Activated naive CD4-positive, alpha-beta T cell treated with anti-CD3 and anti-CD28 coated beads, Interleukin-2, amount 50 U/mL, for 24 hours (primary cell): Measurements from ENCODE around the gene KIFC3.
"Not testable (repeated sequence)": the region's sequence is repeated elsewhere in the genome, so short reads cannot be mapped to it uniquely, and the experiment has no call there.

Experiments used
- H3K27ac Mint-ChIP-seq: one replicate; pipeline ENCODE4 v1.8.0; 2021; ENCODE audit warnings: mild to moderate bottlenecking, mixed read lengths
- H3K27me3 Mint-ChIP-seq: one replicate; pipeline ENCODE4 v1.8.0; 2021; ENCODE audit warnings: mixed read lengths
- H3K36me3 Mint-ChIP-seq: one replicate; pipeline ENCODE4 v1.8.0; 2021; ENCODE audit warnings: mixed read lengths
- H3K4me1 Mint-ChIP-seq: one replicate; pipeline ENCODE4 v1.8.0; 2021; ENCODE audit warnings: mixed read lengths
- H3K4me3 Mint-ChIP-seq: one replicate; pipeline ENCODE4 v1.8.0; 2021; ENCODE audit warnings: mild to moderate bottlenecking, mixed read lengths
- H3K9me3 Mint-ChIP-seq: one replicate; pipeline ENCODE4 v1.8.0; 2021; ENCODE audit warnings: mixed read lengths

The KIFC3 gene

DNA sequence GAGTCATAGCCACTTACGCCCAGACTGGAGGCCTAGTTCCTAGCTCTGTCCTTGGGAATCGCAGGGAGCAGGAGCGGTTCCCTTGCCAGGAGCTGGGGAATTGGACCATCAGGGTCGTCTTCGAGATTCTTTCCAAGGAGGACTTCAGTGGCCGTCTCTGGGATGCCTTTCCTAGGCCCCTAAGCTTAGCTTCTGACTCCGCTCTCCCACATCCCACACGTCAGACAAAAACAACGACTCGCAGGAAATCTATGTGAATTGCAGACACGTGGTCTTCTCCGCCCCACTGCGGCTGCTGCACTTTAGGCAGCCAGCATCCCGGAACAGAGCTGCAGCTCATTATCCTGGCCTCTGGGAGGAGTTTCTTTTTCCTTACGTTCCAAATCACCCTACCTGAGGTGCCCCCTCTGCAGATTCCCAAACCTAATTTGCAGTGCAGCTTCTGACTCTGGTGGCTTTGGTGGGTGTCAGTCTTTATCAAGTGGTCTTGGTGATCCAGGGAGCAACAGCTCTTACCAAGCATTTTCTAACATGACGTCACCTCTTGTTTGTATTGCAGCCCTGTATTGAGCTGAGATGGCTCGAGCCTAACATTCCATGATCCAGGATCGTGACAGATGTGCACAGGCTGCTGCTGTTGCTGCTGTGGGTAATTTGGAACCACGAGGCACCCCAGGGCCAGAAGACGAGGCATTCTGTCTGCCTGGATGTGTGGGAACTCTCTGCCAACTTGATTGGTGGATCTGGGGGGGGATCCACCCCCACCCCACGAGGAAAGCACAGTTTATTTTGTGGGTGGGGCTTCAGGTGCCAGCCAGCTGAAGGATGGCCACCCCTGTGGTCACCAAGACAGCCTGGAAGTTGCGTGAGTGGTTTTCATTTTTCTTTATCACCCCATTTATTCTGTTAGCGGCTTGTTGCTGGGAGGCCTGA lies 65.6 kb downstream of the KIFC3 start:
- peaks cover 2% of the 10 kb centered on the region for H3K36me3 Mint-ChIP-seq
- H3K27ac Mint-ChIP-seq = peak overlapping the region; percentile 98
- peaks cover 11% of the 10 kb centered on the region for H3K9me3 Mint-ChIP-seq
- peaks cover 24% of the 10 kb centered on the region for H3K4me1 Mint-ChIP-seq
- peak overlapping the region; percentile 96 for H3K4me3 Mint-ChIP-seq
- H3K27me3 Mint-ChIP-seq = no peaks in the 10 kb centered on the region

DNA sequence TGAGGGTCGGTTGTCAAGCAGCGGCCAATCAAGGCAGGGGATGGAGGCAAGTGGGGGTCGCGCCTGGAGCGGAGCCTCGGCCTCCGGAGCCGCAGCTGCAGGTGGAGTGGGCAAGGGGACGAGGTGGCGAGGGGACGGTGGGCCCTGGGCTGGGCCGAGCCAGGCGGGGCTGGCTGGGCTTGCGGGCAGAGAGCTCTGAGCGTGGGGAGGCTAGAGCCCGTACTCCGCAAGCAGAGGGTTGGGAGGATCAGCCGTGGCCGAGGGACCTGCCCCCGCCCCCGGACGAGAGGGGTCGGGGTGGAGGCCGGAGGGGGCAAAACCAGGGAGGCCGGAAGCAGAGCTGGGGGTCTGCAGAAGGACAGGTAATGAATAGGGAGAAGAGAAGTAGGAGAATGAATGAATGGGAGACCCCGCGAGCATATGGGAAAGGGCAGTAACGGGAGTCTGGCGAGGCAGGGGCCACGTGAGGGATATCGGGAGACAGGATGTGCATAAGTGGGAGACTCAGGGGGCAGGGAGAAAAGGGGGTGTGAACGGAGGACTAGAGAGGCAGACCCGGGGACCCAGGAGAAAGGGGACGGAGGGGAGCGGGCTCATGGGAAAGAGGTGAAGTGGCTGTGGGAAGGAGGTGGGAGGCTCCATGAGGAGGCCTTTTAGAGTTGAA lies 66.4 kb downstream of the KIFC3 start, which contains the start of gene KATNB1:
KATNB1 (plus strand) TSS at position 16 of the 664 bp plus-strand sequence. CDS start 1,474 bp downstream, outside the sequence.
- Mint-ChIP-seq H3K9me3 (peaks cover 11% of the 10 kb centered on the region), H3K36me3 (peaks cover 2% of the 10 kb centered on the region), H3K4me1 (peaks cover 24% of the 10 kb centered on the region), H3K4me3 (peak within 1 kb of the TSS; percentile 96), H3K27me3 (no peaks in the 10 kb centered on the region), H3K27ac (peak within 1 kb of the TSS; percentile 98)

DNA sequence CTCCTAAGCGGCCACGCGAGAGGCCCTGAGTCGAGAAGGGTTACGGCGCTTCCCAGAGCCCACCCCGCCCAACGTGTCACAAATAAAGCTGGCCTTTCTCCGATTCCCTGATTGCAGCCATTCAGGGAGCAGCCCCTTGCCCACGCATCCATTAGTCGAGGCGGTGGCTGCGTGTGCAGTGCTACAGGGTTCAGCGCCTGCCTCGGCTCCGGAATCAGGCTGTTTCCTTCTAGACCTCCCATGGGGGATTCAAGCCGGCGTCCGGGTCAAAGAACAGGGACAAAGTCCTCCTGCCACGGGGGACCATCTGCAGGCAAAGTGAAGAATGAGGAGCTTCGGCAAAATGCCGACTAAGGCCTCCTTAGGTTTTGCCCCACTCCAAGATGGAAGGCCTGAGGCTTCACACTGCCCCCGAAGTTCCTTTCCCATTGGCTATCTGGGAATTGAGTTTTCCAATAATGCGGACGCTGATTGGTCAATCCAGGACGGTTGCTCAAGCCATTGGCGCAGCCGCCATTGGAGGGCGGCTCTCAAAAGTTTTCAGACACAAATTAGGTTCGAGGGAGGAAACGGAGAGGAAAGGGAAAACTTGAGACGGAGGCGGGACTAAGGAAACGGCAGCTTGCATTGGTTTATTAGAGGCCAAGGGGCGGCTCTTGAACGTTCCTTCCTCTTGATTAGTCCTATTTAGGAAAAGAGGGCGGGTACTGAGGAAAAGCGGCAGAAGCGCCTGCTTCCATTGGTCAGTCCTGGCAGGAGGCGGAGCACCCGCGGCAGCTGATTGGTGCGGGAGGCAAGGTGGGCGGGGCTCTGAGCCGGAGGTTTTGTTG lies 67.2 kb downstream of the KIFC3 start:
- H3K27me3 Mint-ChIP-seq = no peaks in the 10 kb centered on the region
- H3K4me3 Mint-ChIP-seq = peak overlapping the region; percentile 96
- H3K36me3 Mint-ChIP-seq = peaks cover 2% of the 10 kb centered on the region
- peaks cover 24% of the 10 kb centered on the region for H3K4me1 Mint-ChIP-seq
- peak overlapping the region; percentile 98 for H3K27ac Mint-ChIP-seq
- H3K9me3 Mint-ChIP-seq = peaks cover 11% of the 10 kb centered on the region

DNA sequence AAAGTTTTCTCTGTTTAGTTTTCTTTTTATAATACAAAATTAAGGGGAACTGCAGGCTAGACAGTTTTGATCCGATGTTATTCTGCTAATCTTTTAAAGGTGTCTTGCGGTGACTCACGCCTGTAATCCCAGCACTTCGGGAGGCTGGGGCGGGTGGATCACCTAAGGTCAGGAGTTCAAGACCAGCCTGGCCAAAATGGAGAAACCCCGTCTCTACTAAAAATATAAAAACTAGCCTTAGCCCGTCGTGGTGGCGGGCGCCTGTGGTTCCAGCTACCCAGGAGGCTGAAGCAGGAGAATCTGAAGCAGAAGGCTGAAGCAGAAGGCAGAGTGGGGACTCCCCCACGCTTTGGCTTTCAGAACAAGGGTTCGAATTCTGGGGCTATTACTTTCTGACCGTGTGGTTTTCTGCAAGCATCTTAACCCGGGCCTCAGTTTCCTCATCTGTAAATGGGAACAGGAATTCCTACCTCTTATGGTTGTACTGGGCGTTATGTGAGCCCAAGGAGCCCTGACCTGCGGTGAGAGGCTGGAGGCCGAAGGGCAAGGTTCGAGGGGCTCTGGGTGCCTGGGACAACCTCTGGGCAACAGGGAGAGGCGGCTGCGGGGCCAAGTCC lies 67.9 kb downstream of the KIFC3 start:
- H3K4me3 Mint-ChIP-seq = peak overlapping the region; percentile 96
- H3K9me3 Mint-ChIP-seq = peaks cover 11% of the 10 kb centered on the region
- H3K27me3 Mint-ChIP-seq = no peaks in the 10 kb centered on the region
- H3K4me1 Mint-ChIP-seq = peaks cover 24% of the 10 kb centered on the region
- H3K36me3 Mint-ChIP-seq = peaks cover 2% of the 10 kb centered on the region
- H3K27ac Mint-ChIP-seq = peak overlapping the region; percentile 98

DNA sequence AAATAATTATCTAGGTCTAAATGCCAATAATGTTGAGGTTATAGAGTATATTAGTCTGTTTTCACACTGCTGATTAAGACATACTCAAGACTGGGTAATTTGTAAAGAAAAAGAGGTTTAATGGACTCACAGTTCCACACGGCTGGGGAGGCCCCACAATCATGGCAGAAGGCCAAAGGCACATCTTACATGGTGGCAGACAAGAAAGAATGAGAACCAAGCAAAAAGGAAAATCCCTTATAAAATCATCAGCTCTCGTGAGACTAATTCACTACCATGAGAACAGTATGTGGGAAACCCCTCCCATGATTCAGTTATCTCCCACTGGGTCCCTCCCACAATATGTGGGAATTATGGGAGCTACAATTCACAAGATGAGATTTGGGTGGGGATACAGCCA lies 69.6 kb downstream of the KIFC3 start:
- no peak overlapping the region for H3K27ac Mint-ChIP-seq
- peaks cover 11% of the 10 kb centered on the region for H3K9me3 Mint-ChIP-seq
- H3K4me3 Mint-ChIP-seq = peak overlapping the region; percentile 67
- peaks cover 22% of the 10 kb centered on the region for H3K4me1 Mint-ChIP-seq
- H3K36me3 Mint-ChIP-seq = peaks cover 2% of the 10 kb centered on the region
- H3K27me3 Mint-ChIP-seq = no peaks in the 10 kb centered on the region

DNA sequence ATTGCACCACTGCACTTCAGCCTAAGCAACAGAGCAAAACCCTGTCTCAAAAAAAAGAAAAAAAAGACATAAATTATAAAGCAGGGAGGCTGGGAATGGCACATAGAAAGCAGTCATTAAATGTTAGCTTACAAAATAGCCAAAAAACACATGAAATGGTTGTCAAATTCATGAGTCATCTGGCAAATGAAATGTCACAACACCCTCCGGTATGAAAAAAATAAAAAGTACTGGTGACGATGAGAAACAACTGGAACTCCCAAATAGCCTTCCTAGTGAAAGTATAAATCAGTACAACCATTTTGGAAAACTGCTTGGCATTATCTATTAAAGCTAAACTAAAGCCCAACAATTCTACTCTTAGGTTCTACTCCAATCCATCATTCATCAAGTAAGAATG lies 70.3 kb downstream of the KIFC3 start:
- no peaks in the 10 kb centered on the region for H3K27me3 Mint-ChIP-seq
- H3K36me3 Mint-ChIP-seq = peaks cover 2% of the 10 kb centered on the region
- peaks cover 16% of the 10 kb centered on the region for H3K4me1 Mint-ChIP-seq
- H3K9me3 Mint-ChIP-seq = peaks cover 11% of the 10 kb centered on the region
- H3K4me3 Mint-ChIP-seq = no peak overlapping the region
- no peak overlapping the region for H3K27ac Mint-ChIP-seq

DNA sequence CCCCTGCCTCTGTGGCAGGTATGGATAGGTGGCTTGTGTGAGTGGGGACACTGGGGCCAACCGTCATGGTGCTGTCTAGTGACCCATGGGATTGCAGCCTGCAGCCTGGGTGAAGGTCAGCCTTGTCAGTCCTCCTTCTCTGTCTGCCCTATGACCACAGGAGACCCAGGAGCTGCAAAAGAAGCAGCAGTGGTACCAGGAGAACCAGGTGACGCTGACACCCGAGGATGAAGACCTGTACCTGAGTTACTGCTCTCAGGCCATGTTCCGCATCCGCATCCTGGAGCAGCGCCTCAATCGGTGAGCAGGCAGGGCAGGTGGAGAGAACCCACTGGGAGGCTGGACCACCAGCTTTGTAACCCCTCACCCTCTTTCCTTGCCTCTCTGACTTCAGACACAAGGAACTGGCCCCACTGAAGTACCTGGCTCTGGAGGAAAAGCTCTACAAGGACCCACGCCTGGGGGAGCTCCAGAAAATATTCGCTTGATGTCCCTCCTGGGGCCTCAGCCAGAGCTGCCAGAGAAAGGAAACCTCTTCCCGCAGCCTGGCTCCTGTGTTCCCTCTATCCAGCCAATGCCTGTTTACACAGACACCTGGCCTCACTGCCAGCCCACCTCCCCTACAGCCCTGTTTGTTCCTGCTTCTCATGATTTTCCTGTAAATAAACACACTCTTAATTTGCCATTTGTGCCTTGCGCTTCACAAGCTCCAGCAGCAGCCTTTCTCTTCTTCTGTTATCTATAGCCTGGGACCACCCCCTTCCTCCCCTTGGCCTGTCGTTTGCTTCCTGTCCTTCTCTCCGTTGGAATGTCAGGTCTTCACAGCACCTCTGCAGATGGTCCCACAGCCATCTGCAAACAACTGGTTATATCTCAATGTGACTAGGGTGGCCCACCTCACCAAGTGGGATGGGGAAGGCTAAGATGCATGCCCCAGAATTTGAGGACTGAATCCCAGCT lies 71.2 kb downstream of the KIFC3 start:
- H3K4me1 Mint-ChIP-seq = peaks cover 10% of the 10 kb centered on the region
- H3K4me3 Mint-ChIP-seq = no peak overlapping the region
- H3K27ac Mint-ChIP-seq = peak overlapping the region; percentile 2
- H3K36me3 Mint-ChIP-seq = peaks cover 2% of the 10 kb centered on the region
- H3K9me3 Mint-ChIP-seq = peaks cover 11% of the 10 kb centered on the region
- H3K27me3 Mint-ChIP-seq = no peaks in the 10 kb centered on the region

DNA sequence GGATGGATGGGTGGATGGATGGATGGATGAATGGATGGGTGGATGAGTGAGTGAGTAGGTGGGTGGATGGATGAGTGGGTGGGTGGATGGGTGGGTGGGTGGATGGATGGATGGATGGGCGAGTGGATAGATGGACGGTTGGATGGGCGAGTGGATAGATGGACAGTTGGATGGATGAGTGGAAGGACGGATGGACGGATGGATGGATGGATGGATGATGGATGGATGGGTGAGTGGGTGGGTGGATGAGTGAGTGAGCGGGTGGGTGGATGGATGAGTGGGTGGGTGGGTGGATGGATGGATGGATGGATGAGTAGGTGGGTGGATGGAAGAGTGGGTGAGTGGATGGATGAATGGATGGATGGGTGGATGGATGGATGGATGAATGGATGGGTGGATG lies 72.4 kb downstream of the KIFC3 start:
- H3K4me1 Mint-ChIP-seq, H3K27me3 Mint-ChIP-seq, H3K27ac Mint-ChIP-seq, H3K36me3 Mint-ChIP-seq, H3K4me3 Mint-ChIP-seq: not testable (repeated sequence)
- H3K9me3 Mint-ChIP-seq = peaks cover 11% of the 10 kb centered on the region

DNA sequence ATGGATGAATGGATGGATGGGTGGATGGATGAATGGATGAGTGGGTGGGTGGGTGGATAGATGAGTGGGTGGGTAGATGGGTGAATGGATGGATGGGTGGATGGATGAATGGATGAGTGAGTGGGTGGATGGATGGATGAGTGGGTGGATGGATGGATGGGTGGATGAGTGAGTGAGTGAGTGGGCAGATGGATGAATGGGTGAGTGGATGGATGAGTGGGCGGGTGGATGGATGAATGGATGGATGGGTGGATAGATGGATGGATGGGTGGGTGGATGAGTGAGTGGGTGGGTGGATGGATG lies 73.2 kb downstream of the KIFC3 start:
- Mint-ChIP-seq H3K4me3 (no peak overlapping the region), H3K27ac (no peak overlapping the region), H3K36me3 (peaks cover 2% of the 10 kb centered on the region), H3K27me3 (no peaks in the 10 kb centered on the region), H3K9me3 (peaks cover 11% of the 10 kb centered on the region), H3K4me1 (peaks cover 6% of the 10 kb centered on the region)

DNA sequence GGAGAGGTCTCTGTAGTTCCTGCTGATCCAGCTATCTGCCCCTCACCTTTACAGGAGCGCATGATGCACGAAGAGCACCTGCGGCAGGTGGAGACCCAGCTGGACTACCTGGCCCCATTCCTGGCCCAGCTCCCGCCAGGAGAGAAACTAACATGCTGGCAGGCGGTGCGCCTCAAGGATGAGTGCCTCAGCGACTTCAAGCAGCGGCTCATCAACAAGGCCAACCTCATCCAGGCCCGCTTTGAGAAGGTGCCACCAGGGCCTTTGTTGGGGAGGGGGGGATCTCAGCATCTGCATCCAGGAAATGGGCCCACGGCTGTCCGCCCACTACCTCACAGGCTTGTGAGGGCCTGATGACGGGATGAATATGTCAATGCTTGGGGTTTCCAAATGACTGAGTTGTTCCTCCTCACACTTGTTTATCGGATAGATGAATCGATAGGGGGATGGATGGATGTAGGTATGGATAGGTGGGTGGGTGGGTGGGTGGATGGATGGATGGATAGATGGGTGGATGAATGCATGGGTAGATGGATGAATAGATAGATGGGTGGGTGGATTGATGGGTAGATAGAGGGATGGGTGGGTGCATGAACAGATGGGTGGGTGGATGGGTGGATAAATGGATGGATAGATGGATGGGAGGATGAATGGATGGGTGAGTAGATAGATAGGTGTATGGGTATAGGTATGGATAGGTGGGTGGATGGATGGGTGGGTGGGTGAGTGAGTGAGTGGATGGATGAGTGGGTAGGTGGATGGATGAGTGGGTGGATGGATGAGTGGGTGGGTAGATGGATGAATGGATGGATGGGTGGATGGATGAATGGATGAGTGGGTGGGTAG lies 73.7 kb downstream of the KIFC3 start:
- peaks cover 11% of the 10 kb centered on the region for H3K9me3 Mint-ChIP-seq
- no peak overlapping the region for H3K4me3 Mint-ChIP-seq
- H3K27me3 Mint-ChIP-seq = no peaks in the 10 kb centered on the region
- peaks cover 2% of the 10 kb centered on the region for H3K36me3 Mint-ChIP-seq
- peaks cover 6% of the 10 kb centered on the region for H3K4me1 Mint-ChIP-seq
- no peak overlapping the region for H3K27ac Mint-ChIP-seq

DNA sequence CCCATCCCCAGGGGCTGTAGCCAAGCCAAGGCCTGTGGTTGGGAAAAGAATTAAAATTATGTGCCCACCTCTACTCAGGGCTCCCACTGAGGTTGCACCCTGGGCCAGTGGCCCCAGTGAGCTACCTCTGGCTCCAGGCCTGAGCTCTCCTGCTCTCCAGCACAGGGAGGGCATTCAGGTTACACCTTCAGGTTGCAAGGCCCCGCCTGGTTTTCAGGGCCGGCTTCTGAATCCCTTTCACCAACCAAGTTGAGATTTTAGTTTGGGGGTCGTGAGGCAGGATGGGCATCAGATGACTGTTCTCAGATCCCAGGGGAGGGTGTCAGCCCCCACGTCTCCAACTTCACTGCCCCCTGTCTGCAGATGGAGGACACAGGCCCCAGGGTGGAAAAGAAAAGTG lies 74.7 kb downstream of the KIFC3 start:
- Mint-ChIP-seq H3K27ac (no peak overlapping the region), H3K36me3 (no peaks in the 10 kb centered on the region)

DNA sequence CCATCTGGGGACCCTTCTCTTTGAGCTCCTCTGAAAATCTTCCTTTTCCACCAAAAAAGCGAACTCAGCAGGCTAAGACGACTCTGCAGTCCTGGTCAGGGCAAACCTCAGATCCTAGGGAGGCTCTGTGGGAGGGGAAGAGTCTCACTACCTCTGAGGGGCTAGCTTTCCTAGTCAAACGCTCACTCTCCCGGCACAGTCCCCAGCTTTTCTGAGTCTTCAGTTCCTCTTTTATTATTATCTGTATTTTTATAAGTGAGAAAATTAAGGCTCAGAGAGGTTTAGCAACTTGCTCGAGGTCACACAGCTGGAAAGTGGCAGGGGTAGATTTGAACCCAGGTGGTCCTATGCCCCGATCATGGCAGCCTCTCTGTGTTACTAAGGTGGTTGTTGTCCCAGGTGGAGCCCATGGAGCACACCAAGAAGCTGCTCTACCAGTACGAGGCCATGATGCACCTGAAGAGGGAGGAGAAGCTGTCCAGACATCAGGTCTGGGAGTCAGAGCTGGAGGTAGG lies 75.8 kb downstream of the KIFC3 start:
- Mint-ChIP-seq H3K36me3 (no peaks in the 10 kb centered on the region), H3K4me3 (no peak overlapping the region), H3K27ac (peak overlapping the region; percentile 41), H3K9me3 (no peaks in the 10 kb centered on the region), H3K27me3 (no peaks in the 10 kb centered on the region), H3K4me1 (no peaks in the 10 kb centered on the region)

More for the DNA sequence above, 74.7 kb downstream of the KIFC3 start:
- no peaks in the 10 kb centered on the region for H3K4me1 Mint-ChIP-seq
- peaks cover 2% of the 10 kb centered on the region for H3K9me3 Mint-ChIP-seq
- H3K27me3 Mint-ChIP-seq = no peaks in the 10 kb centered on the region
- H3K4me3 Mint-ChIP-seq = no peak overlapping the region

DNA sequence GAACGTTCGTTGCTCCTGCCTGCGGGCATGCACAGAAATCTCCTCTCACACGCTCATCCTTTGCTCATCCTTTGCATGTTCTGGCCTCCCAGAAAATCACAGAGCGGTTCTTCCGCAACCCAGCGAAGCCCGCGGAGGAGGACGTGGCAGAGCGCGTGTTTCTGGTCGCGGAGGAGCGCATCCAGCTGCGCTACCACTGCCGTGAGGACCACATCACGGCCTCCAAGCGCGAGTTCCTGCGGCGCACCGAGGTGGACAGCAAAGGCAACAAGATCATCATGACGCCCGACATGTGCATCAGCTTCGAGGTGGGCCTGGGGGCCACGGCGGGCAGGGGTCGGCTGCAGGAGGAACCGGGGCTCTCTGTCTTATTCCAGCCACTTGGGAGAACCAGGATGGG lies 76.3 kb downstream of the KIFC3 start:
- no peak overlapping the region for H3K27ac Mint-ChIP-seq
- no peaks in the 10 kb centered on the region for H3K27me3 Mint-ChIP-seq
- no peak overlapping the region for H3K4me3 Mint-ChIP-seq
- no peaks in the 10 kb centered on the region for H3K4me1 Mint-ChIP-seq
- no peaks in the 10 kb centered on the region for H3K36me3 Mint-ChIP-seq
- H3K9me3 Mint-ChIP-seq = no peaks in the 10 kb centered on the region
